Measurements from ENCODE around the gene ETV4. TPM values are rescaled to one million over a fixed set of nuclear protein-coding genes. Genes with fewer than 3 reads are reported as not detected.
A peak's percentile ranks its signal among the peaks of the same experiment; 100 is the strongest.

The ETV4 gene
- total and polyA plus RNA-seq, 2 of the 13 experiments (the other 11 are each of a cell fraction or from before 2014, with no cell fraction given) = 128 to 330 TPM

GRCh38 chr17:43573579-43574321 is 27.6 kb upstream of the ETV4 start (continued):
- no peak for TF ChIP-seq ELK4 (CRISPR knock-in tag; IDR thresholded peaks at IDR 0.05; ENCODE audit: borderline replicate concordance)
- TF ChIP-seq SP5 (CRISPR knock-in tag; IDR thresholded peaks at IDR 0.05; ENCODE audit: borderline replicate concordance, low read depth) = peak; percentile 52; the same call in 1 of the 2 replicates
- TF ChIP-seq ZNF143 (CRISPR knock-in tag; IDR thresholded peaks at IDR 0.05) = no peak; the same call in 1 of the 2 replicates
- no peak for TF ChIP-seq CAMTA2 (CRISPR knock-in tag; IDR thresholded peaks at IDR 0.05; ENCODE audit: borderline replicate concordance)
- TF ChIP-seq ZBTB33 (CRISPR knock-in tag; IDR thresholded peaks at IDR 0.05) = no peak
- TF ChIP-seq ATF7-NPFF (CRISPR knock-in tag; IDR thresholded peaks at IDR 0.05; ENCODE audit: low read depth) = 0 out of 2 replicates have a peak, but pooled peaks have one; percentile 34
- TF ChIP-seq ZNF33B (CRISPR knock-in tag; IDR thresholded peaks at IDR 0.05) = 0 out of 2 replicates have a peak, but pooled peaks have one; percentile 37
- 0 out of 2 replicates have a peak, but pooled peaks have one; percentile 32 for TF ChIP-seq ZC3H13 (CRISPR knock-in tag; IDR thresholded peaks at IDR 0.05)
- no peak for TF ChIP-seq SMARCC2 (IDR thresholded peaks at IDR 0.05)
